Mesenchymal stem cell (in vitro differentiated cells and primary cell): ENCODE results near the gene SERPINE1.

ENCODE experiments used
- DNase-seq: peaks from one replicate; pipeline ENCODE4 v3.0.0-alpha.2; 2013
- H2AFZ ChIP-seq: one replicate; pipeline ENCODE4 v1.6.1; 2013; ENCODE audit warnings: low read depth, mild to moderate bottlenecking, control low read depth, inconsistent platforms, low read length, moderate library complexity
- H2AK5ac ChIP-seq: 2 replicates; pipeline ENCODE4 v1.6.1; 2013; ENCODE audit warnings: low read length, moderate library complexity, mild to moderate bottlenecking, inconsistent platforms; ENCODE audit not compliant: severe bottlenecking
- H2BK120ac ChIP-seq: one replicate; pipeline ENCODE4 v1.6.1; 2013; ENCODE audit warnings: low read depth, mild to moderate bottlenecking, inconsistent platforms, low read length, moderate library complexity
- H2BK12ac ChIP-seq, 2 experiments: one replicate each; pipeline ENCODE4 v1.6.1; 2013; ENCODE audit warnings: inconsistent platforms in 2 of 2, low read length in 2 of 2, mild to moderate bottlenecking in 2 of 2, moderate library complexity in 2 of 2, control low read depth in 1 of 2
- H2BK15ac ChIP-seq: one replicate; pipeline ENCODE4 v1.6.1; 2013; ENCODE audit warnings: mild to moderate bottlenecking, low read depth, inconsistent platforms; ENCODE audit not compliant: poor library complexity, severe bottlenecking
- H2BK5ac ChIP-seq: 2 replicates; pipeline ENCODE4 v1.6.1; 2013; ENCODE audit warnings: low read depth, mild to moderate bottlenecking, low read length, control low read depth, inconsistent platforms; ENCODE audit not compliant: poor library complexity, severe bottlenecking
- H3K14ac ChIP-seq, 2 experiments: one replicate each; pipeline ENCODE4 v1.6.1; 2013; ENCODE audit warnings: inconsistent platforms in 2 of 2, low read length in 2 of 2, control low read depth in 1 of 2, mild to moderate bottlenecking in 1 of 2, moderate library complexity in 1 of 2
- H3K18ac ChIP-seq, 2 experiments: one replicate each; pipeline ENCODE4 v1.6.1; 2013; ENCODE audit warnings: inconsistent platforms in 2 of 2, low read length in 2 of 2, control low read depth in 1 of 2, low read depth in 1 of 2, mild to moderate bottlenecking in 1 of 2
- H3K23ac ChIP-seq, 2 experiments: one replicate each; pipeline ENCODE4 v1.6.1; 2013; ENCODE audit warnings: inconsistent platforms in 2 of 2, low read length in 2 of 2, mild to moderate bottlenecking in 2 of 2, moderate library complexity in 2 of 2, control low read depth in 1 of 2
- H3K27ac ChIP-seq: 2 replicates; pipeline ENCODE4 v1.5.1; 2013; ENCODE audit warnings: mild to moderate bottlenecking, moderate library complexity, low read length, control low read depth, inconsistent platforms; ENCODE audit not compliant: poor library complexity, severe bottlenecking
- H3K27me3 ChIP-seq, 2 experiments: 2 replicates each; pipeline versions ENCODE4 v1.6.1 to v1.7.0; 2013; ENCODE audit warnings: low read length in 2 of 2, mild to moderate bottlenecking in 2 of 2, moderate library complexity in 2 of 2, control low read depth in 1 of 2, inconsistent platforms in 1 of 2; ENCODE audit not compliant: control insufficient read depth in 1 of 2, insufficient read depth in 1 of 2
- H3K36me3 ChIP-seq, 2 experiments: 2 replicates each; pipeline versions ENCODE4 v1.6.1 to v1.7.0; 2013; ENCODE audit warnings: low read length in 2 of 2, control low read depth in 1 of 2, inconsistent platforms in 1 of 2, low read depth in 1 of 2, mild to moderate bottlenecking in 1 of 2; ENCODE audit not compliant: insufficient read depth in 2 of 2, control insufficient read depth in 1 of 2
- H3K4ac ChIP-seq, 2 experiments: one replicate each; pipeline ENCODE4 v1.6.1; 2013; ENCODE audit warnings: inconsistent platforms in 2 of 2, low read length in 2 of 2, mild to moderate bottlenecking in 2 of 2, moderate library complexity in 2 of 2, control low read depth in 1 of 2, low read depth in 1 of 2
- H3K4me1 ChIP-seq: 2 replicates; pipeline ENCODE4 v1.6.1; 2013; ENCODE audit warnings: low read depth, low read length, control low read depth; ENCODE audit not compliant: control insufficient read depth, insufficient read depth
- H3K4me2 ChIP-seq: 2 replicates; pipeline ENCODE4 v1.6.1; 2013; ENCODE audit warnings: low read length, mild to moderate bottlenecking, inconsistent platforms; ENCODE audit not compliant: poor library complexity, severe bottlenecking
- H3K4me3 ChIP-seq, 2 experiments: 2 replicates each; pipeline versions ENCODE4 v1.5.1 to v1.7.0; 2013; ENCODE audit warnings: low read length in 2 of 2, mild to moderate bottlenecking in 2 of 2, control low read depth in 1 of 2, low read depth in 1 of 2; ENCODE audit not compliant: insufficient read depth in 1 of 2
- H3K79me1 ChIP-seq: replicated peaks from 2 replicates; pipeline ENCODE4 v1.6.1; 2013; ENCODE audit warnings: mild to moderate bottlenecking, control low read depth, low read length, inconsistent platforms; ENCODE audit not compliant: poor library complexity, severe bottlenecking
- H3K9ac ChIP-seq: 2 replicates; pipeline ENCODE4 v1.7.0; 2013; ENCODE audit warnings: mild to moderate bottlenecking, low read length, moderate library complexity
- H3K9me3 ChIP-seq: 2 replicates; pipeline ENCODE4 v1.7.0; 2013; ENCODE audit warnings: mild to moderate bottlenecking, low read length; ENCODE audit not compliant: control insufficient read depth
- H4K8ac ChIP-seq: one replicate; pipeline ENCODE4 v1.6.1; 2013; ENCODE audit warnings: inconsistent platforms, mild to moderate bottlenecking, low read length, moderate library complexity
- H4K91ac ChIP-seq: one replicate; pipeline ENCODE4 v1.6.1; 2013; ENCODE audit warnings: mild to moderate bottlenecking, low read length, inconsistent platforms
- WGBS: methylation state at CpG from one replicate; pipeline ENCODE4 v1.1.7; 2013; ENCODE audit warnings: mixed read lengths; 5-methylcytosine and 5-hydroxymethylcytosine counted together

Gene SERPINE1

DNA sequence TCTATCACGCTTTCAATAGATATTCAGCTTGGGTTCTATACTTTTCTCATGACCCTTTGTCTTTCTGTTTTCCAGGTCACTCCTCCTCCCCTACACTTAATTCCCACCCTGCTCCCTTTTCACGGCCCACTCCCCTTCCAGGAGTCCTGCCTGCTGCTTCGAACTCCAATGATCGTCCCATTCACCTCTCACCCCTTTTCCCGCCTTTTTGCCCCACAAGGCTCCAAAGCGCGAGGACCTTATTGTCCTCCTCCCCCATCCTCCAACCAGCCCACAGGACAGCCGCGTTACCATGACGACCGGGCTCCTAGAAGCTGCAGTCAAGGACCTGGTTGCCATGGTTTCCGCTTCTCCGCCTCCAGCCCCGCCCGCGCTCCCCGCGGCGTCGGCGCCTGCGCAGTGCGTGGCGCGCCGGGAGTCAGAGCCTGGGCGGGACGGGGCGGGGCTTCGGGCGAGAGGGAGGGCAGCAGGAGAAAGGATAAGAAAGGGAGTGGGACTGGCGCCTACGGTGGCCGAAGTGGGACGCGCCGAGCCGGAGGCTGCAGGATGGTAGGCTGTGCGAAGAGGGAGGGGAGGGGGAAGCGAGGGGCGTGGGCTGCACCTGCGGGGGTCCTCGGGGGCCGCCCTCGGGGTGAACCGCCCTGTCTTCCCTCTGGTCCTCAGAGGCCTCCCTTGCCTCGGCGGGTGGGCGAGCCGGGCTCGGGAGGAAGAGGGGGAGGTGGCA, 27.2 kb downstream of the SERPINE1 start, which contains the start of gene AP1S1:
TSS of gene AP1S1 (plus strand) at position 508 of the 724 bp plus-strand sequence. CDS start at position 547, 39 bp downstream.
- WGBS, result 7% methylated on average over 43 of the region's 51 CpGs

DNA sequence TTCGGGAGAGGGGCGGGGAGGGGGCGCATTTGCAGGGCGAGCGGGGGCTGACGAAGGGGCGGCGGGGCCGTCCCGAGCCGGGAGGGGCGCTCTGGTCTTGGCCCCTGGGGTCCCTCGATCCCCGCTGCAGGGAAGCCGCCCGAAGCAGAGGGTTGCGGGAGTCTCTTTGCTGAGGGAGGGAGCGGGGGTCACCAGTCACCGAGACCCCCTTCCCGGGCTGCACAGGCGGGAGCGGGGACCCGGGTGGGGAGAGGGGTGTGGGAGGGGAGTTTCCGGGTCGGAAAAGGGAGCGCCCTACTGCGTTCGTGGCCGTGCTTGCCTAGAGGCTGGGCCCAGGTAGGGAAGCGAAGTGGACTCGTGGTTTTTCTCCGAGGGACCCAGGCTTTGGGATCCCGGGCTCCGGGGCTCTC, 27.8 kb downstream of the SERPINE1 start:
- H3K9ac ChIP-seq, result peak overlapping the region; percentile 93
- peak overlapping the region in 1 of 2 experiments; percentile 23 for H3K23ac ChIP-seq
- H2BK12ac ChIP-seq, result no peak overlapping the region
- H3K27ac ChIP-seq, result peak overlapping the region; percentile 25
- H3K4me2 ChIP-seq, result peak overlapping the region; percentile 86
- H3K4me1 ChIP-seq, result peaks cover 20% of the 10 kb centered on the region
- WGBS, result 1% methylated on average over 32 of the region's 34 CpGs
- peak overlapping the region; percentile 52 for H4K8ac ChIP-seq
- H2AK5ac ChIP-seq, result no peak overlapping the region
- H3K27me3 ChIP-seq, result peaks cover 0 to 4% of the 10 kb centered on the region in 2 experiments
- no peaks in the 10 kb centered on the region for H3K9me3 ChIP-seq
- peaks cover 21% of the 10 kb centered on the region for H3K79me1 ChIP-seq
- peak overlapping the region; percentile 29 for H2AFZ ChIP-seq
- peak overlapping the region; percentile 89 for H2BK15ac ChIP-seq
- peak overlapping the region; percentile 84 to 90 for H3K4me3 ChIP-seq
- peak overlapping the region in 1 of 2 experiments; percentile 42 for H3K4ac ChIP-seq
- peak overlapping the region in 1 of 2 experiments; percentile 90 for H3K14ac ChIP-seq
- peak overlapping the region; percentile 81 for H2BK5ac ChIP-seq
- peak overlapping the region; percentile 79 to 82 for H3K18ac ChIP-seq
- peaks cover 28 to 31% of the 10 kb centered on the region in 2 experiments for H3K36me3 ChIP-seq
- peak overlapping the region; percentile 54 for H2BK120ac ChIP-seq
- DNase-seq, result no peak
- peak overlapping the region; percentile 70 for H4K91ac ChIP-seq

More for the DNA sequence above, 27.2 kb downstream of the SERPINE1 start, which contains the start of gene AP1S1:
- H2BK120ac ChIP-seq, result peak within 1 kb of the TSS; percentile 54
- H3K27me3 ChIP-seq, result peaks cover 0 to 9% of the 10 kb centered on the region in 2 experiments
- H3K4me1 ChIP-seq, result peaks cover 16% of the 10 kb centered on the region
- DNase-seq, result peak; percentile 91
- peaks cover 24 to 27% of the 10 kb centered on the region in 2 experiments for H3K36me3 ChIP-seq
- H3K4me2 ChIP-seq, result peak within 1 kb of the TSS; percentile 86
- peak within 1 kb of the TSS; percentile 89 for H2BK15ac ChIP-seq
- peak within 1 kb of the TSS; percentile 93 for H3K9ac ChIP-seq
- peak within 1 kb of the TSS; percentile 81 for H2BK5ac ChIP-seq
- H3K4ac ChIP-seq, result peak within 1 kb of the TSS in 1 of 2 experiments; percentile 42
- H3K23ac ChIP-seq, result peak within 1 kb of the TSS in 1 of 2 experiments; percentile 23
- H3K4me3 ChIP-seq, result peak within 1 kb of the TSS; percentile 84 to 90
- no peaks in the 10 kb centered on the region for H3K9me3 ChIP-seq
- peak within 1 kb of the TSS; percentile 57 to 90 for H3K14ac ChIP-seq
- H2BK12ac ChIP-seq, result peak within 1 kb of the TSS in 1 of 2 experiments; percentile 43
- peak within 1 kb of the TSS; percentile 43 for H2AK5ac ChIP-seq
- peaks cover 21% of the 10 kb centered on the region for H3K79me1 ChIP-seq
- peak within 1 kb of the TSS; percentile 52 for H4K8ac ChIP-seq
- peak within 1 kb of the TSS; percentile 70 for H4K91ac ChIP-seq
- H3K18ac ChIP-seq, result peak within 1 kb of the TSS; percentile 79 to 82
- peak within 1 kb of the TSS; percentile 29 for H2AFZ ChIP-seq
- H3K27ac ChIP-seq, result peak within 1 kb of the TSS; percentile 33

DNA sequence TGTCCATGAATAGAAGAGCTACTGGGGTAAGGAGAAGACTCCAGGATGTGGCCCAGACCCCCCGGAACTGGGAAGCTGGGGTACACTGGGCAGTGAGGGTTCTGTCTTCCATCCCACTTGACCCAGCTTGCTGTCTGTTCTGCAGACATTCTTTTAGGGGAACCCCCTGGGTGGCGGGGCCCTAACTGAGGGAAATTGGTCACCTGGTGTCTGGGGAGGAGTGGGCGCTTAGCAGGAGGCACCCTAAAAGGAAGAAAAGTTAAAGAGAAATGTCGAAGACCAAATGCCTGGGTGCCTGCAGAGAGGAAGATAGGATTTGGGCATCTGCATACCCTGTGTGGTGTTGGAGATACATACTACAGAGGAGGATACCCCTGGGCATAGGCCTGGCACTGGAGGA, 28.4 kb downstream of the SERPINE1 start:
- Histone ChIP-seq H3K27ac (peak overlapping the region; percentile 33), H3K23ac (no peak overlapping the region), H3K4me2 (peak overlapping the region; percentile 86), H3K79me1 (peaks cover 26% of the 10 kb centered on the region), H3K18ac (peak overlapping the region; percentile 19 to 59), H3K36me3 (peaks cover 34 to 37% of the 10 kb centered on the region in 2 experiments), H3K9me3 (no peaks in the 10 kb centered on the region), H3K27me3 (peaks cover 0 to 4% of the 10 kb centered on the region in 2 experiments), H2BK120ac (peak overlapping the region; percentile 54), H2AK5ac (peak overlapping the region; percentile 43), H3K14ac (peak overlapping the region in 1 of 2 experiments; percentile 57), H3K4me3 (peak overlapping the region; percentile 84 to 90), H4K91ac (peak overlapping the region; percentile 66), H2BK15ac (no peak overlapping the region), H2BK5ac (peak overlapping the region; percentile 81), H2AFZ (no peak overlapping the region), H3K4me1 (peaks cover 26% of the 10 kb centered on the region), H4K8ac (peak overlapping the region; percentile 52), H3K9ac (peak overlapping the region; percentile 93), H2BK12ac (peak overlapping the region in 1 of 2 experiments; percentile 43), H3K4ac (peak overlapping the region in 1 of 2 experiments; percentile 42)
- WGBS, result 65% methylated on average over 4 of the region's 4 CpGs
- DNase-seq, result no peak

- Histone ChIP-seq H4K8ac (no peak overlapping the region), H3K79me1 (peaks cover 26% of the 10 kb centered on the region), H2BK120ac (no peak overlapping the region), H3K23ac (no peak overlapping the region), H3K4me3 (peak overlapping the region in 1 of 2 experiments; percentile 90), H2AK5ac (no peak overlapping the region), H4K91ac (no peak overlapping the region), H2BK15ac (no peak overlapping the region), H2AFZ (no peak overlapping the region), H3K4me1 (peaks cover 33% of the 10 kb centered on the region), H2BK12ac (no peak overlapping the region), H3K9me3 (no peaks in the 10 kb centered on the region), H3K27me3 (peaks cover 0 to 4% of the 10 kb centered on the region in 2 experiments), H2BK5ac (no peak overlapping the region), H3K4ac (no peak overlapping the region), H3K14ac (no peak overlapping the region), H3K18ac (no peak overlapping the region), H3K27ac (no peak overlapping the region), H3K36me3 (peaks cover 37 to 41% of the 10 kb centered on the region in 2 experiments), H3K9ac (no peak overlapping the region), H3K4me2 (no peak overlapping the region)
- 86% methylated on average over 6 of the region's 6 CpGs for WGBS
- no peak for DNase-seq
Observed at GRCh38 chr7:101156277-101156676, 29.4 kb downstream of the SERPINE1 start.
